RWPE1 (cell line): ENCODE results near the gene BUD31.

Experiments used
- CTCF ChIA-PET: fragments of 350-600 bp; sonication (Branson Sonifier 250); formaldehyde crosslinking; extraction: SDS; loops from one replicate; lab custom pipeline; 2021; lab: Yijun Ruan, JAX
- POLR2A ChIA-PET: fragments of 400-600 bp; formaldehyde crosslinking; extraction: SDS; loops from one replicate; lab custom pipeline; 2020; ENCODE audit warnings: antibody characterized with exemption; ENCODE audit not compliant: low non-redundant PET; lab: Yijun Ruan, JAX
- DNase-seq: peaks from one replicate; pipeline ENCODE4 v3.0.0; 2012; ENCODE audit warnings: low spot score
- H3K27ac ChIP-seq: fragments of 450-650 bp; 2 replicates; pipeline ENCODE4 v1.5.1; 2017
- CTCF ChIP-seq: fragments of 450-650 bp; conservative IDR thresholded peaks from 2 replicates; pipeline ENCODE4 v1.5.1; 2017; ENCODE audit warnings: low read depth, mild to moderate bottlenecking

Gene BUD31

GRCh38 chr7:99468336-99468918 is 59.7 kb downstream of the BUD31 start:
- ChIA-PET POLR2A (no interaction called here), CTCF (interaction anchor here (0.6 kb wide), 1 partner anchor 10 kb away, joined by 3 read pairs; no protein-coding TSS in a partner anchor)
- no peak for TF ChIP-seq CTCF
- no peak for DNase-seq
- H3K27ac ChIP-seq = 0 out of 2 replicates have a peak overlapping the region, but pooled peaks have one; percentile 2
